GM23338 (cell line): Measurements from ENCODE around the gene ADM2. TPM values are rescaled to one million over a fixed set of nuclear protein-coding genes. Genes with fewer than 3 reads are reported as not detected.

Experiments used
- ATAC-seq: fragments of 200-7000 bp; cut with Tn5 transposase; 3 replicates; pipeline ENCODE4 v1.9.1; 2020
- DNase-seq: peaks from one replicate; pipeline ENCODE4 v3.0.0-alpha.2; 2015; ENCODE audit warnings: low spot score
- H2AFZ ChIP-seq: fragments of 200-600 bp; sonication (generic); 2 replicates; pipeline ENCODE4 v1.8.0; 2016; ENCODE audit warnings: antibody characterized with exemption, mild to moderate bottlenecking, moderate library complexity
- H3F3A ChIP-seq: fragments of 200-600 bp; sonication (generic); replicated peaks from 2 replicates; pipeline ENCODE4 v1.8.0; 2017; ENCODE audit warnings: antibody characterized with exemption, mixed run types, low read depth
- H3K27ac ChIP-seq: fragments of 200-600 bp; sonication (generic); 2 replicates; pipeline ENCODE4 v1.6.1; 2016; ENCODE audit warnings: low read depth
- H3K27me3 ChIP-seq: fragments of 200-600 bp; sonication (generic); 2 replicates; pipeline ENCODE4 v1.8.0; 2016; ENCODE audit warnings: mild to moderate bottlenecking, mixed run types, moderate library complexity; ENCODE audit not compliant: insufficient read depth
- H3K36me3 ChIP-seq: fragments of 200-600 bp; sonication (generic); 2 replicates; pipeline ENCODE4 v1.8.0; 2016; ENCODE audit warnings: mild to moderate bottlenecking; ENCODE audit not compliant: insufficient read depth
- H3K4me1 ChIP-seq: fragments of 200-600 bp; sonication (generic); 2 replicates; pipeline ENCODE4 v1.8.0; 2016; ENCODE audit warnings: mild to moderate bottlenecking, moderate library complexity; ENCODE audit not compliant: insufficient read depth
- H3K4me2 ChIP-seq: fragments of 200-600 bp; sonication (generic); 2 replicates; pipeline ENCODE4 v1.7.1; 2017; ENCODE audit warnings: mixed run types
- H3K4me3 ChIP-seq: fragments of 200-600 bp; sonication (generic); 2 replicates; pipeline ENCODE4 v1.6.1; 2016; ENCODE audit warnings: mixed run types
- H3K79me2 ChIP-seq: fragments of 200-600 bp; sonication (generic); replicated peaks from 2 replicates; pipeline ENCODE4 v1.8.0; 2017; ENCODE audit warnings: mild to moderate bottlenecking; ENCODE audit not compliant: insufficient read depth
- H3K9me2 ChIP-seq: fragments of 200-600 bp; sonication (generic); 2 replicates; pipeline ENCODE4 v1.8.0; 2017; ENCODE audit not compliant: insufficient read depth
- H4K20me1 ChIP-seq: fragments of 200-600 bp; sonication (generic); replicated peaks from 2 replicates; pipeline ENCODE4 v1.8.0; 2017; ENCODE audit warnings: mild to moderate bottlenecking; ENCODE audit not compliant: insufficient read depth
- H3K27ac Mint-ChIP-seq: 2 replicates; pipeline ENCODE4 v1.8.0; 2020; ENCODE audit warnings: inconsistent platforms, mild to moderate bottlenecking, moderate library complexity, mixed read lengths
- H3K27me3 Mint-ChIP-seq: 3 replicates; pipeline ENCODE4 v1.8.0; 2022; ENCODE audit warnings: low read depth, mild to moderate bottlenecking, moderate library complexity, mixed read lengths, inconsistent platforms; ENCODE audit not compliant: insufficient read depth, poor library complexity
- H3K36me3 Mint-ChIP-seq: 3 replicates; pipeline ENCODE4 v1.8.0; 2021; ENCODE audit warnings: low read depth, mild to moderate bottlenecking, inconsistent platforms, moderate library complexity, mixed read lengths
- H3K4me1 Mint-ChIP-seq: 3 replicates; pipeline ENCODE4 v1.8.0; 2020; ENCODE audit warnings: mild to moderate bottlenecking, inconsistent platforms, mixed read lengths
- H3K4me3 Mint-ChIP-seq: 3 replicates; pipeline ENCODE4 v1.8.0; 2021; ENCODE audit warnings: moderate library complexity, mild to moderate bottlenecking, inconsistent platforms, mixed read lengths
- H3K9me3 Mint-ChIP-seq: 3 replicates; pipeline ENCODE4 v1.8.0; 2020; ENCODE audit warnings: moderate library complexity, mild to moderate bottlenecking, inconsistent platforms, mixed read lengths
- CREB1 ChIP-seq: fragments of 250-450 bp; sonication (Bioruptor Pico); IDR thresholded peaks from 2 replicates; pipeline ENCODE4 v1.5.0; 2020; ENCODE audit warnings: low read depth, mild to moderate bottlenecking, moderate library complexity
- CTCF ChIP-seq, 2 experiments: fragments of 200-600 bp in 1 of 2; sonication (generic) in 1 of 2; conservative IDR thresholded peaks; 2 replicates each; pipeline versions ENCODE4 v1.5.1 to v1.6.1; 2016 to 2017; ENCODE audit warnings: antibody characterized with exemption in 2 of 2, low read depth in 2 of 2, mild to moderate bottlenecking in 2 of 2, moderate library complexity in 1 of 2
- ETS1 ChIP-seq: IDR thresholded peaks from 2 replicates; pipeline ENCODE4 v1.6.1; 2016; ENCODE audit warnings: antibody characterized with exemption
- EZH2 ChIP-seq: fragments of 200-600 bp; sonication (generic); IDR thresholded peaks from one replicate; pipeline ENCODE4 v1.8.0; 2017; ENCODE audit warnings: antibody characterized with exemption, mild to moderate bottlenecking, low read depth; ENCODE audit not compliant: unreplicated experiment
- POLR2AphosphoS5 ChIP-seq: IDR thresholded peaks from 2 replicates; pipeline ENCODE4 v1.6.1; 2016; ENCODE audit warnings: antibody characterized with exemption, low read depth
- REST ChIP-seq: IDR thresholded peaks from one replicate; pipeline ENCODE4 v1.6.1; 2018; ENCODE audit warnings: antibody characterized with exemption; ENCODE audit not compliant: unreplicated experiment
- ZNF114 ChIP-seq: fragments of 250-450 bp; sonication (Bioruptor Pico); IDR thresholded peaks from 2 replicates; pipeline ENCODE4 v1.5.0; 2020; ENCODE audit warnings: mild to moderate bottlenecking, moderate library complexity
- ZNF331 ChIP-seq: fragments of 250-450 bp; sonication (Bioruptor Pico); IDR thresholded peaks from 2 replicates; pipeline ENCODE4 v1.5.0; 2020; ENCODE audit warnings: low read depth, mild to moderate bottlenecking, moderate library complexity
- ZNF462 ChIP-seq: fragments of 250-450 bp; sonication (Bioruptor Pico); IDR thresholded peaks from 2 replicates; pipeline ENCODE4 v1.5.0; 2020; ENCODE audit warnings: mild to moderate bottlenecking, moderate library complexity
- polyA plus RNA-seq: library from polyadenylated mRNA; unstranded; fragments of >200 nt; fragmentation: Nextera tagmentation; extraction: Ambion mirVana; gene quantifications from 2 replicates; pipeline ENCODE4 v1.2.1, GENCODE V29; 2016
- total RNA-seq: library from RNA; depleted of rRNA; stranded (reverse); fragments of >200 nt; shearing (Covaris generic); gene quantifications from 2 replicates; pipeline ENCODE4 v1.2.3, GENCODE V29; 2014

The ADM2 gene
- total and polyA plus RNA-seq, 2 experiments from 2014 or later: 3.3 to 7.1 TPM

- Histone ChIP-seq H3K27me3 (no peaks in the 10 kb centered on the region), H3K27ac (no peak overlapping the region), H4K20me1 (peaks cover 17% of the 10 kb centered on the region; the same call in 1 of the 2 replicates), H3K79me2 (no peaks in the 10 kb centered on the region), H3F3A (peaks cover 7% of the 10 kb centered on the region; the same call in 1 of the 2 replicates), H3K36me3 (no peaks in the 10 kb centered on the region), H3K4me1 (no peaks in the 10 kb centered on the region; the same call in 1 of the 2 replicates), H3K4me3 (no peak overlapping the region), H3K9me2 (no peaks in the 10 kb centered on the region), H3K4me2 (no peak overlapping the region), H2AFZ (no peak overlapping the region)
- Mint-ChIP-seq H3K4me3 (no peak overlapping the region), H3K27ac (no peak overlapping the region), H3K9me3 (no peaks in the 10 kb centered on the region), H3K36me3 (peaks cover 30% of the 10 kb centered on the region), H3K4me1 (peaks cover 17% of the 10 kb centered on the region), H3K27me3 (peaks cover 28% of the 10 kb centered on the region)
- DNase-seq: no peak
- no peak for TF ChIP-seq ZNF462 (CRISPR knock-in tag)
- TF ChIP-seq ZNF331: no peak
- no peak for TF ChIP-seq CTCF (conservative IDR thresholded peaks at IDR 0.05; ENCODE audit: low read depth in 2 of 2)
- no peak for TF ChIP-seq ZNF114 (CRISPR knock-in tag)
- TF ChIP-seq ETS1: no peak
- no peak for TF ChIP-seq EZH2
- TF ChIP-seq REST: no peak
- TF ChIP-seq POLR2AphosphoS5: no peak
- TF ChIP-seq CREB1 (CRISPR knock-in tag): no peak
- ATAC-seq: peak; percentile 23
Measured at GRCh38 chr22:50446708-50447575, 34.4 kb upstream of the ADM2 start.
